Measurements from ENCODE around the gene NACC2.

DNA sequence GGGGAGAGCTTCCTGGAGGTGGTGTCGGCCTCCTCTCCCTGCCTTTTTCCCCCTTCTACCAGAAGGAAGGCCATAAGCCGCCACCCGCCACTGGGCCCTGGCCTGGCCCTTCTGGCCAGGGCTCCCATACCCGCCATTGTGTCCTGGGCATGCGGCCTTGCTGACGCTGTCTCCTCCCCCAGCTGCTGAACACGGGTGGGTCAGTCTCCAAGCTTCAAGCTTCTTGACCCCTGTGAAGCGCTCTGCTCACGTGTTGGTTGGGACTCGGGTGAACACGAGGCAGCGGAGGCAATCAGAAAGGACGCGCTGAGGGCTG is 109.7 kb downstream of the NACC2 start:
- no peak for TF ChIP-seq POLR2A (IDR thresholded peaks at IDR 0.05)
- TF ChIP-seq, protein P1, sequence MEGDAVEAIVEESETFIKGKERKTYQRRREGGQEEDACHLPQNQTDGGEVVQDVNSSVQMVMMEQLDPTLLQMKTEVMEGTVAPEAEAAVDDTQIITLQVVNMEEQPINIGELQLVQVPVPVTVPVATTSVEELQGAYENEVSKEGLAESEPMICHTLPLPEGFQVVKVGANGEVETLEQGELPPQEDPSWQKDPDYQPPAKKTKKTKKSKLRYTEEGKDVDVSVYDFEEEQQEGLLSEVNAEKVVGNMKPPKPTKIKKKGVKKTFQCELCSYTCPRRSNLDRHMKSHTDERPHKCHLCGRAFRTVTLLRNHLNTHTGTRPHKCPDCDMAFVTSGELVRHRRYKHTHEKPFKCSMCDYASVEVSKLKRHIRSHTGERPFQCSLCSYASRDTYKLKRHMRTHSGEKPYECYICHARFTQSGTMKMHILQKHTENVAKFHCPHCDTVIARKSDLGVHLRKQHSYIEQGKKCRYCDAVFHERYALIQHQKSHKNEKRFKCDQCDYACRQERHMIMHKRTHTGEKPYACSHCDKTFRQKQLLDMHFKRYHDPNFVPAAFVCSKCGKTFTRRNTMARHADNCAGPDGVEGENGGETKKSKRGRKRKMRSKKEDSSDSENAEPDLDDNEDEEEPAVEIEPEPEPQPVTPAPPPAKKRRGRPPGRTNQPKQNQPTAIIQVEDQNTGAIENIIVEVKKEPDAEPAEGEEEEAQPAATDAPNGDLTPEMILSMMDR (IDR thresholded peaks at IDR 0.05): no peak
